Measurements from ENCODE around the gene APC. TPM values are rescaled to one million over a fixed set of nuclear protein-coding genes. Genes with fewer than 3 reads are reported as not detected.
A peak's percentile ranks its signal among the peaks of the same experiment; 100 is the strongest.

The APC gene
- total and polyA plus RNA-seq, 2 of the 13 experiments (the other 11 are each of a cell fraction or from before 2014, with no cell fraction given) = 6.1 to 19.0 TPM

DNA sequence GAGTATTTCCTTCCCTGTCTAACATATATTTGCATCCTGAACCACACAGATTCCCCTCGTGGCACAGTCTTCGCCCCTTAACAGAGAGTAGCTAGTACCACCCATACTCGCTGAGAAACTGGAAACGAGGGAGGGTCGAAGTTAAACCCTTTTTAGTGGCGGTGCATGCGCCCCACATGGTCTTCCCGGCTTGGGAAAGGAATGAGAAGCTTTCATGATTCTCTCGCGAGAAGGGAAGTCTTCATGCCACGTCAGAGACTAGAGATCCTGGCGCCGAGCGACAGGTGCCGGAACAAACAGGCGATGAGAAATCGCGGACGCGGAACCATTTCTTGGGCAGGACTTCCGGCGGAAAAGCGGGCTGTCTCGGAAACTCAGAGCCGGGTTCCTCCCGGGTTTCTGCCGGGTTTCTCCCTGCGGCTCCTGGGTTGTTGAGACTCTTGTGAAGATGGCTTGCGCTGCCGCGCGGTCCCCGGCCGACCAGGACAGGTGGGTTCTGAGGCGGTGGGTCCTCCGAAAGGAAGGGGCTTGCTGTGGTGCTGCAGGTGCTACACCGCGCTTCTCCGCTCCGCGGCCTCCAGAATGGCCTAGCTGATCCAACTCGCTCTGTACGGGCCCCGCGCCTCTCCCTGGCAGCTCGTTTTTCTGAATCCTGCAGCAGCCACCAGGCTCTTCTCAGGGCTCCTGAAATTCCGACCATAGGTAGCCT is 123.4 kb downstream of the APC start, which contains the start of gene SRP19 (continued):
- TF ChIP-seq, protein P1, sequence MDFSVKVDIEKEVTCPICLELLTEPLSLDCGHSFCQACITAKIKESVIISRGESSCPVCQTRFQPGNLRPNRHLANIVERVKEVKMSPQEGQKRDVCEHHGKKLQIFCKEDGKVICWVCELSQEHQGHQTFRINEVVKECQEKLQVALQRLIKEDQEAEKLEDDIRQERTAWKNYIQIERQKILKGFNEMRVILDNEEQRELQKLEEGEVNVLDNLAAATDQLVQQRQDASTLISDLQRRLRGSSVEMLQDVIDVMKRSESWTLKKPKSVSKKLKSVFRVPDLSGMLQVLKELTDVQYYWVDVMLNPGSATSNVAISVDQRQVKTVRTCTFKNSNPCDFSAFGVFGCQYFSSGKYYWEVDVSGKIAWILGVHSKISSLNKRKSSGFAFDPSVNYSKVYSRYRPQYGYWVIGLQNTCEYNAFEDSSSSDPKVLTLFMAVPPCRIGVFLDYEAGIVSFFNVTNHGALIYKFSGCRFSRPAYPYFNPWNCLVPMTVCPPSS (IDR thresholded peaks at IDR 0.05) = no peak
- no peak for TF ChIP-seq SMC3 (IDR thresholded peaks at IDR 0.05; ENCODE audit: low read length)
- TF ChIP-seq ZBTB40 (IDR thresholded peaks at IDR 0.05) = peak; percentile 78
- peak; percentile 85 for TF ChIP-seq ZBTB40 (CRISPR knock-in tag; IDR thresholded peaks at IDR 0.05)
- no peak for TF ChIP-seq SAFB2 (CRISPR knock-in tag; IDR thresholded peaks at IDR 0.05; ENCODE audit: borderline replicate concordance, low read depth)
- TF ChIP-seq, protein P2, sequence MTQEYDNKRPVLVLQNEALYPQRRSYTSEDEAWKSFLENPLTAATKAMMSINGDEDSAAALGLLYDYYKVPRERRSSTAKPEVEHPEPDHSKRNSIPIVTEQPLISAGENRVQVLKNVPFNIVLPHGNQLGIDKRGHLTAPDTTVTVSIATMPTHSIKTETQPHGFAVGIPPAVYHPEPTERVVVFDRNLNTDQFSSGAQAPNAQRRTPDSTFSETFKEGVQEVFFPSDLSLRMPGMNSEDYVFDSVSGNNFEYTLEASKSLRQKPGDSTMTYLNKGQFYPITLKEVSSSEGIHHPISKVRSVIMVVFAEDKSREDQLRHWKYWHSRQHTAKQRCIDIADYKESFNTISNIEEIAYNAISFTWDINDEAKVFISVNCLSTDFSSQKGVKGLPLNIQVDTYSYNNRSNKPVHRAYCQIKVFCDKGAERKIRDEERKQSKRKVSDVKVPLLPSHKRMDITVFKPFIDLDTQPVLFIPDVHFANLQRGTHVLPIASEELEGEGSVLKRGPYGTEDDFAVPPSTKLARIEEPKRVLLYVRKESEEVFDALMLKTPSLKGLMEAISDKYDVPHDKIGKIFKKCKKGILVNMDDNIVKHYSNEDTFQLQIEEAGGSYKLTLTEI (CRISPR knock-in tag; conservative IDR thresholded peaks at IDR 0.05) = no peak
- TF ChIP-seq ZNF772 (CRISPR knock-in tag; IDR thresholded peaks at IDR 0.05) = peak; percentile 57; the same call in 1 of the 2 replicates
- TF ChIP-seq ZNF274 (CRISPR knock-in tag; IDR thresholded peaks at IDR 0.05) = peak; percentile 65
- peak; percentile 94 for TF ChIP-seq KMT2A (CRISPR knock-in tag; IDR thresholded peaks at IDR 0.05)
- peak; percentile 84 to 92; a peak in 3 of 4 replicates for TF ChIP-seq KLF16 (CRISPR knock-in tag; IDR thresholded peaks at IDR 0.05)
- no peak for TF ChIP-seq ZNF546 (CRISPR knock-in tag; conservative IDR thresholded peaks at IDR 0.05)
- 0 out of 2 replicates have a peak, but pooled peaks have one; percentile 47 for TF ChIP-seq ZNF160 (CRISPR knock-in tag; IDR thresholded peaks at IDR 0.05)
- TF ChIP-seq ZNF672 (CRISPR knock-in tag; IDR thresholded peaks at IDR 0.05) = no peak
- no peak for TF ChIP-seq ADNP (CRISPR knock-in tag; IDR thresholded peaks at IDR 0.05)
- peak; percentile 26 for TF ChIP-seq HNRNPLL (IDR thresholded peaks at IDR 0.05; ENCODE audit: low read depth, low read length, poor library complexity, severe bottlenecking)
